ENCODE measurements around the gene TCP1. TPM values are rescaled to one million over a fixed set of nuclear protein-coding genes. Genes with fewer than 3 reads are reported as not detected.

TCP1 gene
- total and polyA plus RNA-seq, 2 of the 13 experiments (the other 11 are each of a cell fraction or from before 2014, with no cell fraction given): 116 to 553 TPM

- TF ChIP-seq HMGA1 (CRISPR knock-in tag; conservative IDR thresholded peaks at IDR 0.05): no peak
- TF ChIP-seq KLF13 (CRISPR knock-in tag; IDR thresholded peaks at IDR 0.05): 0 out of 2 replicates have a peak, but pooled peaks have one; percentile 56
- TF ChIP-seq ZFP91 (CRISPR knock-in tag; IDR thresholded peaks at IDR 0.05; ENCODE audit: borderline replicate concordance): peak; percentile 81
- TF ChIP-seq ATF5 (CRISPR knock-in tag; IDR thresholded peaks at IDR 0.05; ENCODE audit: low read depth): peak; percentile 86; the same call in 1 of the 2 replicates
- TF ChIP-seq ZNF780A (CRISPR knock-in tag; IDR thresholded peaks at IDR 0.05): peak; percentile 89; the same call in 1 of the 2 replicates
- TF ChIP-seq GZF1 (CRISPR knock-in tag; IDR thresholded peaks at IDR 0.05): peak; percentile 84
- TF ChIP-seq TAF1 (CRISPR knock-in tag; IDR thresholded peaks at IDR 0.05): peak; percentile 96
- 0 out of 2 replicates have a peak, but pooled peaks have one; percentile 16 for TF ChIP-seq BRF2 (CRISPR knock-in tag; IDR thresholded peaks at IDR 0.05)
- TF ChIP-seq MTA3 (CRISPR knock-in tag; IDR thresholded peaks at IDR 0.05): no peak
- no peak for TF ChIP-seq SRSF4 (IDR thresholded peaks at IDR 0.05; ENCODE audit: low read depth, low read length, poor library complexity, severe bottlenecking)
- TF ChIP-seq MAF1 (CRISPR knock-in tag; IDR thresholded peaks at IDR 0.05; ENCODE audit: borderline replicate concordance): 0 out of 2 replicates have a peak, but pooled peaks have one; percentile 4
- TF ChIP-seq ETV5 (CRISPR knock-in tag; IDR thresholded peaks at IDR 0.05; ENCODE audit: borderline replicate concordance): peak; percentile 69
- peak; percentile 60; the same call in 1 of the 2 replicates for TF ChIP-seq BRD4 (CRISPR knock-in tag; IDR thresholded peaks at IDR 0.05)
- 0 out of 2 replicates have a peak, but pooled peaks have one; percentile 86 for TF ChIP-seq DNMT3B (CRISPR knock-in tag; conservative IDR thresholded peaks at IDR 0.05)
- TF ChIP-seq ARNTL (CRISPR knock-in tag; IDR thresholded peaks at IDR 0.05): peak; percentile 65; the same call in 1 of the 2 replicates
- TF ChIP-seq ZBTB44 (CRISPR knock-in tag; IDR thresholded peaks at IDR 0.05): no peak; the same call in 1 of the 2 replicates
- TF ChIP-seq UBTF (CRISPR knock-in tag; IDR thresholded peaks at IDR 0.05): peak; percentile 85
- TF ChIP-seq ZNF276 (CRISPR knock-in tag; IDR thresholded peaks at IDR 0.05; ENCODE audit: low read depth): no peak
- TF ChIP-seq TP53 (CRISPR knock-in tag; conservative IDR thresholded peaks at IDR 0.05): no peak
Observed at GRCh38 chr6:159789377-159790148, at the start of gene TCP1 (continued).

Measured in HepG2 (cell line).